Activated CD4-positive, CD25-positive, alpha-beta regulatory T cell (primary cell): ENCODE results near the gene PNMT.
"Not testable (repeated sequence)": the region's sequence is repeated elsewhere in the genome, so short reads cannot be mapped to it uniquely, and the experiment has no call there.

Source experiments
- DNase-seq, 4 experiments: peaks; one replicate each; lab custom pipeline; 2025; lab: John Stamatoyannopoulos, UW

Gene PNMT

GRCh38 chr17:39709319-39709997 is 41.2 kb downstream of the PNMT start:
- no peak for DNase-seq

DNA sequence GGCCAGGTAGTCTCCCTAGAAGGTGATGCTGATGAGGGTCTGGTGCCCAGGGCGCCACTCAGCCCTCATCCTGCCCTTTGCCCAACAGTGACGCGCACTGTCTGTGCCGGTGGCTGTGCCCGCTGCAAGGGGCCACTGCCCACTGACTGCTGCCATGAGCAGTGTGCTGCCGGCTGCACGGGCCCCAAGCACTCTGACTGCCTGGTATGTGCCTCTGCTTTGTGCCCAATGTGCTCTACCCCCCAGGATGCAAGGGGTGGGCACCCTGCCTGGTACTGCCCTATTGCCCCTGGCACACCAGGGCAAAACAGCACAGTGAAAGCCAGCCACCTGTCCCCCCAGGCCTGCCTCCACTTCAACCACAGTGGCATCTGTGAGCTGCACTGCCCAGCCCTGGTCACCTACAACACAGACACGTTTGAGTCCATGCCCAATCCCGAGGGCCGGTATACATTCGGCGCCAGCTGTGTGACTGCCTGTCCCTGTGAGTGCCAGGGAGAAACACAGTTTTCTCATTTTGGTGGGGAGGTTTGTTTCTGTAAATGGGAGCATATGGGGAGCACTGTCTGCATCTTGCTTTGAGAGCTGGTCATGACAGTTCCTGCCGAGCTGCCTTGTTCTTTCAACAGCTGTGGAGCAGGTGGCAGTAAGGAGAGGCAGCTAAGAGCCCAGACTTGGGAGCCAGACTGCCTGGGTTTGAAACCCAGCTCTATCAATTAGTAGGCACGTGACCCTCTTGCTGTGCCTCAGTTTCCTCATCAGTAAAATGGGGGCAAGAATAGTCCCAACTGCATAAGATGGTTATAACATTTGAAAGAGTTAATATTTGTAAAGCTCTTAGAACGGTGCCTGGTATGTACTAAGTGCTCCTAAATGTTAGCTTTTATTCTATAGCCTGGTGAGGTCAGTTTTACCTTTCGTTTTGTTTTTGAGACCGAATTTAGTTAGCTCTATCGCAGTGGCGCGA is 42.0 kb downstream of the PNMT start:
- no peak for DNase-seq

DNA sequence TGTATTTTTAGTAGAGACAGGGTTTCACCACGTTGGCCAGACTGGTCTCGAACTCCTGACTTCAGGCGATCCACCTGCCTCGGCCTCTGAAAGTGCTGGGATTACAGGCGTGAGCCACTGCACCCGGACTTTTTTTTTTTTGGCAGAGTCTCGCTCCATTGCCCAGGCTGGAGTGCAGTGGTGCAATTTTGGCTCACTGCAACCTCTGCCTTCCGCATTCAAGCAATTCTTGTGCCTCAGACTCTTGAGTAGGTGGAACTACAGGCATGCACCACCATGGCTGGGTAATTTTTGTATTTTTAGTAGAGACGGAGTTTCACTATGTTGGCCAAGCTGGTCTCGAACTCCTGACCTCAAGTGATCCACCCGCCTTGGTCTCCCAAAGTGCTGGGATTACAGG is 42.8 kb downstream of the PNMT start:
- not testable (repeated sequence) for DNase-seq

GRCh38 chr17:39711851-39712250 is 43.6 kb downstream of the PNMT start:
- no peak for DNase-seq

DNA sequence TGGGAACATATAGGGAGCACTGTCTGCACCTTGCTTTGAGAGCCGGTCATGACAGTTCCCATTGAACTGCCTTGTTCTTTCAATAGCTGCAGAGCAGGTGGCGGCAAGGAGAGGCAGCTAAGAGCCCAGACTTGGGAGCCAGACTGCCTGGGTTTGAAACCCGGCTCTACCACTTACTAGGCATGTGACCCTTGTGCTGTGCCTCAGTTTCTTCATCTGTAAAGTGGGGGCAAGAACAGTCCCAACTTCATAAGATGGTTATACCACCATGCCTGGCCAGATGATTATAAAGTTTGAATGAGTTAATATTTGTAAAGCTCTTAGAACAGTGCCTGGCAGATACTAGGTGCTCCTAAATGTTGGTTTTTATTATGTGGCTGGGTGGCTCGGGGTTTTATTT is 46.0 kb downstream of the PNMT start:
- no peak for DNase-seq

GRCh38 chr17:39715375-39716072 is 47.3 kb downstream of the PNMT start:
- no peak for DNase-seq

- no peak for DNase-seq
These were observed 48.0 kb downstream of the PNMT start for GRCh38 chr17:39716073-39716818.

DNA sequence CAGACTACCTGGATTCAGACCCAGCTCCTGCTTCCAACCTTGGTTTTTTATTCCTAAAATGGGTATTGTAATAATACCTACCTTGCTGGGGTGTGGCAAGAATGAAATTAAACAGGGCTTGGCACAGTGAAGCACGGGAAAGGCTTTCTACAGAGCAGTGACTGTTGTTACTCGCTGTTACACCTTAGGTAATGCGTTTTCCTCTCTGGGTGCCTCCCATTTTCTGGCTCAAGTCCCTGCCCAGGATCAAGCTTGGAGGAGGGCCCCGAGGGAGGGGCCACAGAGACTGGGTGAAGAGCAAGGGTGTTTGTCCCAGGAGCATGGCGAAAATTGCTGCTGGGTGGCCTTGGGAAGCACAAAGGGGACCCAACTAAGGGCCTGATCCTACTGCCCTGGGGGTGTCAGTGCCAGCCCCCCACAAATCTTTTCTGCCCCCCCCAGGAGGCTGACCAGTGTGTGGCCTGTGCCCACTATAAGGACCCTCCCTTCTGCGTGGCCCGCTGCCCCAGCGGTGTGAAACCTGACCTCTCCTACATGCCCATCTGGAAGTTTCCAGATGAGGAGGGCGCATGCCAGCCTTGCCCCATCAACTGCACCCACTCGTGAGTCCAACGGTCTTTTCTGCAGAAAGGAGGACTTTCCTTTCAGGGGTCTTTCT is 48.8 kb downstream of the PNMT start:
- DNase-seq, result no peak

- DNase-seq, result no peak
These were observed 49.4 kb downstream of the PNMT start for GRCh38 chr17:39717660-39718059.

- no peak for DNase-seq
These were observed 51.5 kb downstream of the PNMT start for GRCh38 chr17:39719563-39720355.
